GM21619 (cell line): ENCODE data around the gene TNNI3K.

Experiments used
- ATAC-seq: cut with Tn5 transposase; IDR thresholded peaks from one replicate; pipeline ENCODE4 v1.9.1; 2021; ENCODE audit not compliant: unreplicated experiment

The TNNI3K gene

GRCh38 chr1:74286414-74286813 lies 51.2 kb downstream of the TNNI3K start:
- no peak for ATAC-seq

- no peak for ATAC-seq
These were observed 79.3 kb downstream of the TNNI3K start for GRCh38 chr1:74314438-74314837.

GRCh38 chr1:74316302-74316701 lies 81.1 kb downstream of the TNNI3K start:
- ATAC-seq: no peak

GRCh38 chr1:74317663-74318062 lies 82.5 kb downstream of the TNNI3K start:
- ATAC-seq: no peak

- ATAC-seq: no peak
These were observed 88.8 kb downstream of the TNNI3K start for GRCh38 chr1:74323937-74324473.

GRCh38 chr1:74324684-74325448 lies 89.7 kb downstream of the TNNI3K start:
- no peak for ATAC-seq

GRCh38 chr1:74328851-74329250 lies 93.7 kb downstream of the TNNI3K start:
- no peak for ATAC-seq

GRCh38 chr1:74333244-74333643 lies 98.1 kb downstream of the TNNI3K start:
- ATAC-seq: no peak

GRCh38 chr1:74334147-74334546 lies 99.0 kb downstream of the TNNI3K start:
- ATAC-seq: no peak

- no peak for ATAC-seq
These were observed 105.5 kb downstream of the TNNI3K start for GRCh38 chr1:74340656-74341055.

- ATAC-seq: no peak
These were observed 106.6 kb downstream of the TNNI3K start for GRCh38 chr1:74341702-74342339.

GRCh38 chr1:74343216-74343615 lies 108.0 kb downstream of the TNNI3K start:
- ATAC-seq: no peak

- no peak for ATAC-seq
These were observed 109.2 kb downstream of the TNNI3K start for GRCh38 chr1:74344387-74344786.

- no peak for ATAC-seq
These were observed 121.3 kb downstream of the TNNI3K start for GRCh38 chr1:74356493-74356892.

- no peak for ATAC-seq
These were observed 122.0 kb downstream of the TNNI3K start for GRCh38 chr1:74357150-74357549.

GRCh38 chr1:74357756-74358155 lies 122.6 kb downstream of the TNNI3K start:
- ATAC-seq: no peak

GRCh38 chr1:74362691-74363090 lies 127.5 kb downstream of the TNNI3K start:
- no peak for ATAC-seq

- no peak for ATAC-seq
These were observed 128.0 kb downstream of the TNNI3K start for GRCh38 chr1:74363220-74363619.

- no peak for ATAC-seq
These were observed 132.1 kb downstream of the TNNI3K start for GRCh38 chr1:74367175-74367813.

- ATAC-seq: no peak
These were observed 133.1 kb downstream of the TNNI3K start for GRCh38 chr1:74368335-74368734.

- ATAC-seq: no peak
These were observed 140.2 kb downstream of the TNNI3K start for GRCh38 chr1:74375376-74375775.

- no peak for ATAC-seq
These were observed 145.1 kb downstream of the TNNI3K start for GRCh38 chr1:74380252-74380651.
